HG03045 (cell line): Measurements from ENCODE around the gene PITX3.

Source experiments
- ATAC-seq: cut with Tn5 transposase; IDR thresholded peaks from one replicate; pipeline ENCODE4 v1.9.1; 2021; ENCODE audit warnings: mild to moderate bottlenecking, moderate library complexity; ENCODE audit not compliant: unreplicated experiment

PITX3 gene

GRCh38 chr10:102241444-102242117 is at the start of gene PITX3:
Gene PITX3 (minus strand): TSS chr10:102241512. CDS start chr10:102232080, 9,432 bp downstream.
- peak; percentile 48 for ATAC-seq

- no peak for ATAC-seq
Measured at GRCh38 chr10:102289840-102290239, 48.5 kb upstream of the PITX3 start.

- ATAC-seq = no peak
Measured at GRCh38 chr10:102289356-102289755, 48.0 kb upstream of the PITX3 start.

DNA sequence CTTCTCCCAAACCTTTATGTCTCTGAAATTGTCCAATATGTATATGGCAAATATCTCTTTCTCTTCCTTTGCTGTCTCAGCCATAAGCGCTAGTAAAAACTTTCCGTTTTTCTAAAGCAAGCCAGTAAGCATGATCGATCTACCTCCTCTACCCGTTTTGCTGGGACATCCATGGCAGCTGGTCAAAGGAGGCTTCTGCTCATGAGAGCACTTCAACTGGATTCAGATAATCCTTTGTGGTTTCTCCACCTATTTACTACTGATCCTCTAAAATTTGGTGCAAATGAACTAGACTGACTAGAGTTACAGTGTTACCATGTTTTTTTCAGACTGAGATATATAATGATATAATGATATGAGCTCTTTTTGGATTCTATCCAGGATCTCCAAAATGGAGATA is 46.7 kb upstream of the PITX3 start:
- no peak for ATAC-seq

DNA sequence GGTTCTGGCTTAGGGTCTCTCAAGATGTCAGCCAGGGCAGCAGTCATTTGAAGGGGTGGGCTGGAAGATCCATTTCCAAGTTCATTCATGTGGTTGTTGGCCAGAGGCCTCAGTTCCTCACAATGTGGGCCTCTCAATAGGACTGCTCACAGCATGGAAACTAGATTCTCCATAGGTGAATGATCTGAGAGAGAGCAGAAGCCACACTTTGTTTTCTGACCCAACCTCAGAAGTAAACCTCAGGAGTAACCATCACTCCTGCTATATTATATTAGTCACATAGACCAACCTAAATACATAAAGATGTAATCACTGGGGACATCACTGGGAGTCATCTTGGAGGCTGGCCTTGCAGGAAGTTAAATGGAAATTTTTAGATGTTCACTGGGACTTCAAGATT is 46.2 kb upstream of the PITX3 start:
- no peak for ATAC-seq

- ATAC-seq = no peak
Measured at GRCh38 chr10:102286216-102286615, 44.9 kb upstream of the PITX3 start.

- ATAC-seq = no peak
Measured at GRCh38 chr10:102285133-102285532, 43.8 kb upstream of the PITX3 start.

- no peak for ATAC-seq
Measured at GRCh38 chr10:102284531-102284930, 43.2 kb upstream of the PITX3 start.

DNA sequence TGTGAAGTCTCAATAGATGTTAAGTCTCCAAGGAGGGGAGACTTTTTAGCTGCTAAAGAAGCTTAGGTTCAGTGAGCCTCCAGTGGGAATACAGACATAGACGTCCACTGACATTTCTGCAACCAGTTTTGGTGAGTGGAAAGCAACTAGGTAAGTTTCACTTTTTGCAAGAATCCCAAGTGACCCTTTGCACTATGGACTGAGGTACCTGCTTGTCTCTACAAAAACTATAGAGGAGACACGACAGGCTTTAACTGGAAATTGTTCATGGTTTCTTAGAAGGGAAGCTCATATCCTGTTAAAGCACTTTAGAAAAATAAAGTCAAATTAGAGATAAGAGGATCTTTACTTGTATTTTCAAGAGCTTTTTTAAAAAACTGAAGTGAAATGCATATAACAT is 42.6 kb upstream of the PITX3 start:
- ATAC-seq = no peak

DNA sequence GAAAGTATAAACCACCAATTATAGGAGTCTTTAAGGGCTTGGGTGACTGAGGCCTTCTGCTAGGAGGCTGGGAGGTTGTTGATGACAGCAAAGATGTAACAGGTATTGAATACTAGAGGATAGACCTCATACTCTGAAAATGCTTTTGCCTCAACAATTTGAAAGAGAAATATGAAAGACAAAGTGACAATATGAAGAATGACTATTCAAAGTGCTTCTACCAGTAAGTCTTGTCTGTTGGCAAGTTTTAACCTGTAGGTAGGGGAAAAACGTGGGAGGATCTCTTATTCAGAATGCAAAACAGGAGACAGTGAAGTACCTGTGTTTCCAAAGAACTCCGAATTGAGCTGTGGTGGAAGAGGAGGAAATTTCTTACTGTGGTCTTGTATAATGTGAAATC is 42.2 kb upstream of the PITX3 start:
- no peak for ATAC-seq

GRCh38 chr10:102281102-102281487 is 39.8 kb upstream of the PITX3 start:
- no peak for ATAC-seq

DNA sequence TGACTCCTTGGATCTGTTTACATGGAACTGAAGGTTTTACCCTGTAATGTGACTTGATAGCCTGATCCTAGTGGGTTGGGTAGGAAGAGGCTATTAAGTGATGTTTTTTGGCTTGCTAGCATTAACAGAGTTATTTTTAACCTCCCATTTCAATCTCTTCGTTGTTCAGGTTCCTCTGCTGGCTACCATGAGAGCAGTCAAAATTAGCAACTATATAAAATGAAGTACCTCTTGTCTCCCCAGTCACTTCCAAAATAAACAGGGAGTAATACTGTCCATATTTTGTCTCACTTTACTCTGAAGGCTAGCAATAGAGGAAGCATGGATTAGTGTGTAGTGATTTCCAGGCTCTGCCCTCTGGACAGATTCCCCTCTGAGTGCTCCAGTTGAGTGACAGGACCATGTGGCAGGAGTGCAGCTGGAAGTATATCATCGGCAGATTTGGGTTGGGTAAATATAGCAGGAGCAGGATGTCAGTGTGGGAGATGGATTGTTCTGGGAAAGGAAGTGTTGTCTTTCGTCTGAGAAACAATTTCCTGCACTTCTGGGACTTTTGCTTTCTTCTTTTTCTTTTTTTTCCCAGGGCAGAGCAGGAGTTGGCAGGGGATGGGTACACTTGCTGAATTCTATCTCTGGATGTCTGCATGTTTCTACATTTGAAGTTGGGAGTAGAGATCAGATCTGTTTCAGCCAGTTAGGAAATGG is 39.2 kb upstream of the PITX3 start:
- ATAC-seq = no peak

GRCh38 chr10:102279104-102279503 is 37.8 kb upstream of the PITX3 start:
- ATAC-seq = no peak

GRCh38 chr10:102275343-102275742 is 34.0 kb upstream of the PITX3 start:
- ATAC-seq = no peak

DNA sequence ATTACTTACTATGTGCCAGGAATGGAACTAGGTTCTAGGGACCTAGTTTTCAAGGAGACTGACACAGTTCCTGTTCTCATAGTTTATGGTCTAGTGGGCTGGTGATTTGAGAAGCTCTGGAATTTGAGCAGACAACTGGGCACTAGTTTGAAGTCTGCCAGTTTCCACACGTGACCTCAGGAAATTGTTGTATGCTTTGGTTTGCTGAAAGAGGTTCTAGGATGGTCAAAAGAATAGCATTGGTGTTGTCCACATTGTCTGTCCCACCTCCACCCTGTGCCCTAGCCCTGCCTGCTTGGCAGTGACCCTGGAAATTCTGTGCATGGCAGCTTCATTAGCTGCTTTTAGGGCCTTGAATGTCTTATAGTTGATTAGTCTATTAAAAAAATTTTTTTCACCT is 32.8 kb upstream of the PITX3 start:
- no peak for ATAC-seq

DNA sequence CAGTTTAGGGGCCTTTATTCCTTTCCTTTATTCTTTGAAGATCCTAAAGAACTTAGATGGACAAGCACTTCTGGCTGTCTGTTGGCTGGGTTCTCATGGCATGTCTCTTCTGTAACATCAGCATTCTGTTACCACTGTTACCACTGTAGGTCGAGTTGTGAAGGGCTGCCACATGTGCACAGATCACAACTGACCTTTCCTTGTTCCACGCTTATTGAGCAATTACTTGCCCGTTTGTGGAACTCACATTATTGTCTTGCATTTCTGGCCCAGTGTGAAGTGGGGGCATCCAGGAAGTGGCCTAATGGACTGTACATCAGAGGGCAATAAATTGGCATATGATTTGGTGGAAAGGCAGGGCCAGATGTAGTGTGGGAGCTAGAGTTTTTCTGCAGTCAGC is 27.7 kb upstream of the PITX3 start:
- ATAC-seq = no peak

DNA sequence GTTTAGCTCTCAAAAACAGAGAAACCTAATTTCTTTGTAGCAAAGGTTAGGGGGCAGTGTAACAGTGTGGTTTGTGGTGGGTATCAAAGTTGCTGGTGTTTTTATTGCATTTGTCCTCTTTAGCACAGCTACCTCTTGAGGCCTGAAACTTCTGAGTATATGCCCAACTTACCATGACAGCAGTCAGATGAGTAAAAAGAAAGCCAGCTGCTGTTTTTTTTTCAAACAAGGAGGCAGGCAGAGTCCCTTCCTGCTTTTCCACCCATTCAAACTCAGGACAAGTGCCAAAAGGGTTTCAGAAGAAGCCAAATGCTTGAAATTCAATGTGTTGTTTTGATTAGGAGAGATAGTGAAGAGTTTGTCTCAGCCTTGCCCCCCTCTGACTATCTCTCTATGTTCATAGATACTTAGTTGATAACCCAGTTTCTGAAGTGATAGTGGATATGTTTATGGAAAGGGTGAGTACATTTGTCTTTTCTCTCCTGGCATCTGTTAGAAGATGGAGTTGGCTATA is 27.1 kb upstream of the PITX3 start:
- ATAC-seq = no peak

DNA sequence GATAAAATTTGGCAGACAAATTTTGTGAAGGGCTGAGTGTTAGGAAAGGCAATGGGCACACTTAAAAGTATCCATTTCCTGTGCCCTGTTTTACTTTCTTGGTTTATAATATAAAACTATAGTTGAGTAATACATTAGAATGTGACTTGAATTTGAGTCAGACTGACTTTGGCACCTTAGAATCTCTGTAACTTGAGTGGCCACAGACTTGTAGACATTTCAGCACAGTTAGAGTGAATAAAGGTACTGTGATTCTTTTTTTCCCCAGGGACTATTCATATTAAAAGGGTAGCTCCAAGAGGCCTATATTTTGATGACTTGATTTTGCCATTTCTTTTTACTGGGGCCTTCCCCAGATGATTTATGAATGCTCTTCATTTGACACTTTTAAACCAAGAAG is 26.4 kb upstream of the PITX3 start:
- no peak for ATAC-seq

- ATAC-seq = no peak
Measured at GRCh38 chr10:102266670-102267069, 25.4 kb upstream of the PITX3 start.

DNA sequence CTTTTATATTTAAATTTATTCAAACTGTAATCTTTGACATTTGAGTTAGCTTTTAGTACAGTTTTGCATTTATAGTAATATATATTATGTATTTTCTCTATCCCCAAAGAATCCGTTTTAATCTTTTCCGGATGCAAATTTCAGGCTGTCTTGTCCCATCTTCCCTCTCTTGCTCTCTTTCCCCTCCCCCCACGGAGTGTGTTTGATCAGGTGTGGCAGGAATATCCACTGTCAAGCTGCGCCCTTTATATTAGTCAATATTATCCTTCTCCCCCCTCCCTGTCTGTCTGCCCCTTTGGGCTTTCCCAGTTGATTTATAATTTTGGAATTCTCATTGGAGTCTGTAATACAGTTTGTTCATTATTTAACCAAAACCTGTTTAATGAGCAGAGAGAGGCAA is 23.1 kb upstream of the PITX3 start:
- ATAC-seq = no peak

- ATAC-seq = no peak
Measured at GRCh38 chr10:102262744-102263370, 21.5 kb upstream of the PITX3 start.

DNA sequence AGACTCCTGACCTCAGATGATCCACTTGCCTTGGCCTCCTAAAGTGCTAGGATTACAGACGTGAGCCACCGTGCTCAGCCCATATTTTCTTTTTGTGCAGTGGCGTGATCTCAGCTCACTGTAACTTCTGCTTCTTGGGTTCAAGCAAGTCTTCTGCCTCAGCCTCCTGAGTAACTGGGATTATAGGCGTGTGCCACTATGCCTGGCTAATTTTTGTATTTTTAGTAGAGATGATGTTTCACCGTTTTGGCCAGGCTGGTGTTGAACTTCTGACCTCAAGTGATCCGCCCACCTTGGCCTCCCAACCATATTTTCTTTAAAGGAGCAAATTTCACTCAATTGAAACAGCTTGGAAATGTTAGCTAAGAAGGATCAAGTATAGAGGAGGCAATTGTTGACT is 20.5 kb upstream of the PITX3 start:
- ATAC-seq = no peak
